OCI-LY7 (cell line): Measurements from ENCODE around the gene KRT86. TPM values are rescaled to one million over a fixed set of nuclear protein-coding genes. Genes with fewer than 3 reads are reported as not detected.

Experiments used
- BruUV-seq: library from RNA; stranded (reverse); fragments of 400-500 nt; replicated peaks from 2 replicates; lab custom pipeline; 2021; lab: Mats Ljungman, UMichigan
- CTCF ChIA-PET: fragments of 300-600 bp; sonication (Branson Sonifier 250); formaldehyde crosslinking; loops from one replicate; lab custom pipeline; 2022; ENCODE audit warnings: antibody characterized with exemption; ENCODE audit not compliant: unreplicated experiment; lab: Charles Lee
- POLR2A ChIA-PET: fragments of 300-600 bp; sonication (Branson Sonifier 250); formaldehyde crosslinking; loops from one replicate; lab custom pipeline; 2022; ENCODE audit warnings: antibody characterized with exemption; lab: Charles Lee
- DNase-seq: peaks from one replicate; pipeline ENCODE4 v3.0.0-alpha.2; 2015; ENCODE audit warnings: low spot score
- H2AFZ ChIP-seq: fragments of 200-600 bp; sonication (generic), shearing (Covaris generic); 2 replicates; pipeline ENCODE4 v1.6.1; 2014; ENCODE audit warnings: mild to moderate bottlenecking, antibody characterized with exemption, low read length, moderate library complexity
- H3K27ac ChIP-seq: fragments of 200-600 bp; sonication (generic); 2 replicates; pipeline ENCODE4 v1.5.1; 2014; ENCODE audit warnings: mixed run types, low read depth, mild to moderate bottlenecking, moderate library complexity, low read length, inconsistent platforms; ENCODE audit not compliant: poor library complexity, severe bottlenecking
- H3K36me3 ChIP-seq: fragments of 200-600 bp; sonication (generic); 2 replicates; pipeline ENCODE4 v1.6.1; 2014; ENCODE audit warnings: mild to moderate bottlenecking, antibody characterized with exemption, low read length, moderate library complexity, mixed read lengths; ENCODE audit not compliant: insufficient read depth
- H3K4me1 ChIP-seq: fragments of 200-600 bp; sonication (generic); 2 replicates; pipeline ENCODE4 v1.5.1; 2014; ENCODE audit warnings: mild to moderate bottlenecking, low read length; ENCODE audit not compliant: insufficient read depth, poor library complexity, severe bottlenecking
- H3K4me2 ChIP-seq: fragments of 200-600 bp; sonication (generic); 2 replicates; pipeline ENCODE4 v1.6.1; 2014; ENCODE audit warnings: mild to moderate bottlenecking, low read length
- H3K4me3 ChIP-seq: fragments of 200-600 bp; sonication (generic); 2 replicates; pipeline ENCODE4 v1.5.1; 2014; ENCODE audit warnings: mild to moderate bottlenecking, low read depth, low read length; ENCODE audit not compliant: poor library complexity, severe bottlenecking
- H3K79me2 ChIP-seq: fragments of 200-600 bp; sonication (generic); 2 replicates; pipeline ENCODE4 v1.6.1; 2016; ENCODE audit warnings: low read depth, mild to moderate bottlenecking, low read length, moderate library complexity, mixed read lengths; ENCODE audit not compliant: insufficient read depth
- H3K9me2 ChIP-seq: fragments of 200-600 bp; sonication (generic); 2 replicates; pipeline ENCODE4 v1.6.1; 2016; ENCODE audit warnings: mild to moderate bottlenecking, low read length, mixed read lengths; ENCODE audit not compliant: insufficient read depth
- H3K9me3 ChIP-seq: fragments of 200-600 bp; sonication (generic); 2 replicates; pipeline ENCODE4 v1.6.1; 2014; ENCODE audit warnings: mild to moderate bottlenecking, mixed run types, low read length, mixed read lengths
- H4K20me1 ChIP-seq: fragments of 200-600 bp; sonication (generic); 2 replicates; pipeline ENCODE4 v1.6.1; 2014; ENCODE audit warnings: mild to moderate bottlenecking, antibody characterized with exemption, low read length, moderate library complexity, mixed read lengths; ENCODE audit not compliant: insufficient read depth
- EZH2phosphoT487 ChIP-seq: fragments of 200-600 bp; sonication (generic); IDR thresholded peaks from 2 replicates; pipeline ENCODE4 v1.6.1; 2018; ENCODE audit warnings: low read depth, borderline replicate concordance, mild to moderate bottlenecking, mixed run types, antibody characterized with exemption, low read length, moderate library complexity, mixed read lengths
- intact Hi-C: fragments of 100-400 bp; cut with micrococcal nuclease; formaldehyde crosslinking; loops from one replicate; pipeline ENCODE4 v1.10.0; 2022; ENCODE audit not compliant: unreplicated experiment
- total RNA-seq, 2 experiments: library from RNA; depleted of rRNA in 1 of 2; stranded (reverse); fragments of >200 nt in 1 of 2; shearing (Covaris generic) in 1 of 2; gene quantifications; 2 replicates each; pipeline ENCODE4 v1.2.3, GENCODE V29; 2014 to 2022
- TF ChIP-seq, protein P1 (sequence below): fragments of 200-600 bp; sonication (generic); conservative IDR thresholded peaks from 2 replicates; pipeline ENCODE4 v1.5.1; 2014; ENCODE audit warnings: mild to moderate bottlenecking, antibody characterized with exemption, low read length, moderate library complexity, mixed read lengths

The KRT86 gene
- total RNA-seq, 2 experiments from 2014 or later: not detected

DNA sequence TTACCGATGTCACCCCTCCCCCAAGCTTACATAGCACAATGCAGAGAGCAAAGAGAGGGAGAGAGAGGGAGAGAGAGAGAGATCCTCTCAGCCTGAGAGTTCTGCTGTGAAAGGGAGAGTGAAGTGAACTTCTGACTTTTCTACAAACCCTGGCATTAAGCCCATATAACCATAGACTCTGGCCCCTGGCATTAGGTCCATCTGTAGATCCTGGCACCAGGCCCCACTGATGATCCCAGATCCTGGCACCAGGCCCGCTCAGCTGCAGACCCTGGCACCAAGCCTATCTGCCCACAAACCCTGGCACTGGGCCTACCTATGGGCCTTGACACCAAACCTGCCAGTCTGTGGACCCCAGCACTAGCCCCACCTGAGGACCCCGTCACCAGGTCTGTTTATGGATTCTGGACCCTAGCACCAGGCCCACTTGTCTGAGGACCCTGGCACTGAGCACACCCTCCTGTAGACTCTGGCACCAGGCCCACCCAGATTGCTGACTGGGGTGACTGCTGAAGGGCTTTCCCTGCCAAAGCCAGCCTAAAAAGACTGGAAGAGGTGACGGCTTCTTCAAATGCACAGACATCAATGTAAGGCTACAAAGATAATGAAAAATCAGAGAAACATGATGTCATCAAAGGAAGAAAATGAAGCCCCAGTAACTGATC lies 61.3 kb downstream of the KRT86 start:
- Histone ChIP-seq H3K79me2 (no peaks in the 10 kb centered on the region), H4K20me1 (no peaks in the 10 kb centered on the region), H3K4me1 (no peaks in the 10 kb centered on the region), H3K4me3 (no peak overlapping the region), H3K9me3 (no peaks in the 10 kb centered on the region), H2AFZ (no peak overlapping the region), H3K36me3 (no peaks in the 10 kb centered on the region), H3K4me2 (no peak overlapping the region), H3K27ac (no peak overlapping the region), H3K9me2 (no peaks in the 10 kb centered on the region)
- POLR2A ChIA-PET: interaction anchor here (1.1 kb wide), 1 partner anchor 445 kb away, joined by 3 read pairs; no protein-coding TSS in a partner anchor
- CTCF ChIA-PET: no interaction called here
- no TSS peak for BruUV-seq
- TF ChIP-seq, protein P1, sequence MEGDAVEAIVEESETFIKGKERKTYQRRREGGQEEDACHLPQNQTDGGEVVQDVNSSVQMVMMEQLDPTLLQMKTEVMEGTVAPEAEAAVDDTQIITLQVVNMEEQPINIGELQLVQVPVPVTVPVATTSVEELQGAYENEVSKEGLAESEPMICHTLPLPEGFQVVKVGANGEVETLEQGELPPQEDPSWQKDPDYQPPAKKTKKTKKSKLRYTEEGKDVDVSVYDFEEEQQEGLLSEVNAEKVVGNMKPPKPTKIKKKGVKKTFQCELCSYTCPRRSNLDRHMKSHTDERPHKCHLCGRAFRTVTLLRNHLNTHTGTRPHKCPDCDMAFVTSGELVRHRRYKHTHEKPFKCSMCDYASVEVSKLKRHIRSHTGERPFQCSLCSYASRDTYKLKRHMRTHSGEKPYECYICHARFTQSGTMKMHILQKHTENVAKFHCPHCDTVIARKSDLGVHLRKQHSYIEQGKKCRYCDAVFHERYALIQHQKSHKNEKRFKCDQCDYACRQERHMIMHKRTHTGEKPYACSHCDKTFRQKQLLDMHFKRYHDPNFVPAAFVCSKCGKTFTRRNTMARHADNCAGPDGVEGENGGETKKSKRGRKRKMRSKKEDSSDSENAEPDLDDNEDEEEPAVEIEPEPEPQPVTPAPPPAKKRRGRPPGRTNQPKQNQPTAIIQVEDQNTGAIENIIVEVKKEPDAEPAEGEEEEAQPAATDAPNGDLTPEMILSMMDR: no peak
- TF ChIP-seq EZH2phosphoT487: no peak
- intact Hi-C loops: no loop called here
- DNase-seq: no peak

DNA sequence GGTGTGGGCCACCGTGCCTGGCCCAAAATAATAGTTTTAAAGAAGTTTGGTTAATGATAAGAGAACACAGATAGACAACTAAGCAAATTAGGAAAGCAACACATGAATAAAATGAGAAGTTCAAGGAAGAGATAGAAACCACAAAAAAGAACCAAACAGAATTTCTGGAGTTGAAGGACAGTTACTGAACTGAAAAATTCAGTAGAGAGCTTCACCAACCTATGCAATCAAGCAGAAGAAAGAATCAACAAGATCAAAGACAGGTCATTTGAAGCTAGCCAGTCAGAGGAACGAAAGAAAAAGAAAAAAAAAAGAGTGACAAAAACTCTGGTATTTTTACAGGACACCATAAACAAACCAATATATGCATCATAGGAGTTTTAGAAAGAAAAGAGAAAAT lies 62.2 kb downstream of the KRT86 start:
- BruUV-seq: no TSS peak

More for the DNA sequence above, 62.2 kb downstream of the KRT86 start:
- ChIA-PET CTCF (no interaction called here), POLR2A (no interaction called here)
- no peak for DNase-seq
- TF ChIP-seq EZH2phosphoT487: no peak
- TF ChIP-seq, protein P1: no peak
- Histone ChIP-seq H2AFZ (no peak overlapping the region), H3K9me3 (no peaks in the 10 kb centered on the region), H3K79me2 (no peaks in the 10 kb centered on the region), H3K36me3 (no peaks in the 10 kb centered on the region), H3K9me2 (no peaks in the 10 kb centered on the region), H3K27ac (no peak overlapping the region), H3K4me2 (no peak overlapping the region), H4K20me1 (no peaks in the 10 kb centered on the region), H3K4me3 (no peak overlapping the region), H3K4me1 (no peaks in the 10 kb centered on the region)
- intact Hi-C loops: no loop called here
